HepG2 (cell line): ENCODE data around the gene SLC26A4. TPM values are rescaled to one million over a fixed set of nuclear protein-coding genes. Genes with fewer than 3 reads are reported as not detected.
A peak's percentile ranks its signal among the peaks of the same experiment; 100 is the strongest.

Source experiments
- ATAC-seq: fragments of 200-7000 bp; cut with Tn5 transposase; 3 replicates; pipeline ENCODE4 v1.9.1; 2020; ENCODE audit warnings: mild to moderate bottlenecking, moderate library complexity
- BruUV-seq: library from RNA; stranded (reverse); fragments of 400-500 nt; replicated peaks from 2 replicates; lab custom pipeline; 2021; lab: Mats Ljungman, UMichigan
- CTCF ChIA-PET: fragments of 300-600 bp; formaldehyde crosslinking; extraction: SDS; loops from one replicate; lab custom pipeline; 2021; ENCODE audit warnings: low total read pairs, inconsistent platforms, low intra/inter-chr PET ratio; lab: Yijun Ruan, JAX
- POLR2A ChIA-PET: fragments of 350-600 bp; sonication (Branson Sonifier 250); formaldehyde crosslinking; loops from one replicate; lab custom pipeline; 2020; ENCODE audit warnings: antibody characterized with exemption, inconsistent platforms; lab: Yijun Ruan, JAX
- DNase-seq: peaks from one replicate; pipeline ENCODE4 v3.0.0-alpha.2; 2015; ENCODE audit warnings: low spot score
- FAIRE-seq: peaks from 3 replicates; lab custom pipeline; 2011; peaks lifted over from hg19 to GRCh38; lab: Jason Lieb, UNC
- H2AFZ ChIP-seq: one replicate; pipeline ENCODE4 v1.6.1; 2011; ENCODE audit warnings: low read length, inconsistent platforms
- H3K27ac ChIP-seq: fragments of 300-600 bp; 3 replicates; pipeline ENCODE4 v1.8.0; 2011; ENCODE audit warnings: mixed run types, mild to moderate bottlenecking, mixed read lengths, low read length, inconsistent platforms; ENCODE audit not compliant: insufficient read depth; ENCODE audit errors: extremely low read length
- H3K27me3 ChIP-seq, 2 experiments: fragments of 200-600 bp in 1 of 2; 2 replicates in 1 of 2; 3 replicates in 1 of 2; pipeline versions ENCODE4 v1.6.0 to v1.8.0; 2011; ENCODE audit warnings: low read length in 2 of 2, mild to moderate bottlenecking in 2 of 2, moderate library complexity in 2 of 2, inconsistent platforms in 1 of 2; ENCODE audit not compliant: insufficient read depth in 2 of 2, control insufficient read depth in 1 of 2
- H3K36me3 ChIP-seq, 2 experiments: fragments of 200-600 bp in 1 of 2; replicated peaks in 1 of 2; 2 replicates in 1 of 2; 3 replicates in 1 of 2; pipeline versions ENCODE4 v1.5.1 to v1.8.0; 2011; ENCODE audit warnings: low read length in 2 of 2, inconsistent platforms in 1 of 2; ENCODE audit not compliant: insufficient read depth in 2 of 2, control insufficient read depth in 1 of 2
- H3K4me1 ChIP-seq: 2 replicates; pipeline ENCODE4 v1.5.1; 2012; ENCODE audit warnings: low read length, inconsistent platforms; ENCODE audit not compliant: insufficient read depth
- H3K4me2 ChIP-seq: 2 replicates; pipeline ENCODE4 v1.6.0; 2011; ENCODE audit warnings: low read depth, low read length, inconsistent platforms
- H3K4me3 ChIP-seq, 3 experiments: fragments of 200-600 bp in 1 of 3; sonication (generic), shearing (Covaris generic) in 1 of 3; replicated peaks in 1 of 3; 2 replicates each; pipeline ENCODE4 v1.5.1; 2011 to 2016; ENCODE audit warnings: low read length in 3 of 3, inconsistent platforms in 2 of 3, low read depth in 2 of 3, mild to moderate bottlenecking in 2 of 3, control low read depth in 1 of 3, mixed read lengths in 1 of 3; ENCODE audit not compliant: insufficient read depth in 1 of 3
- H3K79me2 ChIP-seq: one replicate; pipeline ENCODE4 v1.6.1; 2011; ENCODE audit warnings: low read length, inconsistent platforms; ENCODE audit not compliant: insufficient read depth
- H3K9ac ChIP-seq: 2 replicates; pipeline ENCODE4 v1.6.0; 2011; ENCODE audit warnings: mild to moderate bottlenecking, low read depth, low read length, inconsistent platforms; ENCODE audit not compliant: insufficient read depth
- H3K9me3 ChIP-seq: 2 replicates; pipeline ENCODE4 v1.5.1; 2012; ENCODE audit warnings: mild to moderate bottlenecking, low read length
- H4K20me1 ChIP-seq: 2 replicates; pipeline ENCODE4 v1.6.0; 2011; ENCODE audit warnings: inconsistent platforms, mild to moderate bottlenecking, low read length, moderate library complexity; ENCODE audit not compliant: insufficient read depth
- FOXO4 ChIP-seq: sonication (generic); formaldehyde crosslinking; conservative IDR thresholded peaks from 2 replicates; pipeline ENCODE4 v1.8.1; 2023; ENCODE audit warnings: missing genetic modification reagents
- KMT2B ChIP-seq: IDR thresholded peaks from 2 replicates; pipeline ENCODE4 v1.6.1; 2016; ENCODE audit warnings: missing genetic modification reagents, missing compliant biosample characterization
- MAFF ChIP-seq: IDR thresholded peaks from 2 replicates; pipeline ENCODE4 v1.6.1; 2011; ENCODE audit warnings: low read depth, low read length, improper control_type of control experiment
- MAFK ChIP-seq, 2 experiments: IDR thresholded peaks in 1 of 2; conservative IDR thresholded peaks in 1 of 2; 2 replicates each; pipeline ENCODE4 v1.6.1; 2011; ENCODE audit warnings: improper control_type of control experiment in 2 of 2, low read length in 2 of 2
- NR0B2 ChIP-seq: sonication (generic); formaldehyde crosslinking; IDR thresholded peaks from 2 replicates; pipeline ENCODE4 v1.4.0; 2020; ENCODE audit warnings: mild to moderate bottlenecking, missing genetic modification reagents
- SNAI1 ChIP-seq: sonication (generic); formaldehyde crosslinking; IDR thresholded peaks from 2 replicates; pipeline ENCODE4 v1.5.0; 2020; ENCODE audit warnings: mild to moderate bottlenecking, missing genetic modification reagents, borderline replicate concordance
- THRA ChIP-seq: sonication (generic); formaldehyde crosslinking; IDR thresholded peaks from 2 replicates; pipeline ENCODE4 v1.4.0; 2020; ENCODE audit warnings: missing genetic modification reagents, borderline replicate concordance
- ZNF234 ChIP-seq: sonication (generic); formaldehyde crosslinking; conservative IDR thresholded peaks from 2 replicates; pipeline ENCODE4 v1.5.1; 2020; ENCODE audit warnings: mild to moderate bottlenecking, missing genetic modification reagents
- ZNF292 ChIP-seq: sonication (generic); formaldehyde crosslinking; IDR thresholded peaks from 2 replicates; pipeline ENCODE4 v1.8.1; 2022; ENCODE audit warnings: mild to moderate bottlenecking, low read depth, missing genetic modification reagents, borderline replicate concordance
- ZNF549 ChIP-seq: sonication (generic); formaldehyde crosslinking; IDR thresholded peaks from 2 replicates; pipeline ENCODE4 v1.5.0; 2020; ENCODE audit warnings: missing genetic modification reagents
- ZSCAN12 ChIP-seq: sonication (generic); formaldehyde crosslinking; IDR thresholded peaks from 2 replicates; pipeline ENCODE4 v1.9.0; 2021; ENCODE audit warnings: mild to moderate bottlenecking, missing genetic modification reagents
- WGBS: methylation state at CpG from one replicate; pipeline ENCODE4 v1.1.6; 2017; ENCODE audit warnings: low lambda C conversion rate; 5-methylcytosine and 5-hydroxymethylcytosine counted together
- in situ Hi-C: cut with HindIII; loops from 2 replicates; pipeline ENCODE4 v1.10.0; 2017; ENCODE audit warnings: low pct_unique_long_range_greater_than_20kb; ENCODE audit not compliant: extremely low pct_ligation_motif_present
- intact Hi-C: fragments of 100-400 bp; cut with micrococcal nuclease; formaldehyde crosslinking; loops from one replicate; pipeline ENCODE4 v1.10.0; 2022; ENCODE audit not compliant: unreplicated experiment
- polyA plus RNA-seq, 8 experiments: library from polyadenylated mRNA; depleted of rRNA in 3 of 8; stranded (reverse) in 7 of 8; unstranded in 1 of 8; fragments of >200 nt; fragmentation: Illumina TruSeq in 4 of 8; extraction: Trizol in 4 of 8; gene quantifications; 2 replicates each; pipeline versions ENCODE4 v1.2.1 to v1.2.3, GENCODE V29; 2011 to 2016; ENCODE audit warnings: low read depth in 4 of 8, missing spikeins in 1 of 8, mixed read lengths in 1 of 8; ENCODE audit not compliant: insufficient read depth in 1 of 8
- total RNA-seq, 5 experiments: library from RNA; depleted of rRNA; stranded (reverse); fragments of >200 nt; fragmentation: Illumina TruSeq; extraction: Trizol; gene quantifications; 2 replicates each; pipeline ENCODE4 v1.2.3, GENCODE V29; 2016; ENCODE audit warnings: low read depth in 1 of 5

The SLC26A4 gene
- total and polyA plus RNA-seq, 2 of the 13 experiments (the other 11 are each of a cell fraction or from before 2014, with no cell fraction given), result 0.08 to 0.11 TPM

GRCh38 chr7:107613439-107613838 is 47.2 kb upstream of the SLC26A4 start:
- no peaks in the 10 kb centered on the region for H3K79me2 ChIP-seq
- TF ChIP-seq MAFK (conservative IDR thresholded peaks at IDR 0.05 in 1 of 2, IDR thresholded peaks at IDR 0.05 in 1 of 2; ENCODE audit: low read length in 2 of 2) (peak in 1 of 2 experiments; percentile 61; a peak in 3 of 4 replicates), ZSCAN12 (CRISPR knock-in tag) (no peak), MAFF (0 out of 2 replicates have a peak, but pooled peaks have one; percentile 39)
- TF ChIP-seq, all 625 proteins: peak for 2
- BruUV-seq, result no TSS peak
- Histone ChIP-seq H3K4me3 (no peak overlapping the region), H2AFZ (no peak overlapping the region), H3K9me3 (no peaks in the 10 kb centered on the region), H3K36me3 (peaks cover 4 to 12% of the 10 kb centered on the region in 2 experiments; a peak in 4 of 5 replicates), H4K20me1 (no peaks in the 10 kb centered on the region), H3K27ac (no peak overlapping the region), H3K4me2 (no peak overlapping the region), H3K27me3 (no peaks in the 10 kb centered on the region), H3K4me1 (no peaks in the 10 kb centered on the region), H3K9ac (no peak overlapping the region)
- intact Hi-C loops, result no loop called here
- ChIA-PET CTCF (no interaction called here), POLR2A (no interaction called here)
- 65% methylated on average over 1 of the region's 1 CpG for WGBS
- no peak for ATAC-seq
- no peak for FAIRE-seq
- DNase-seq, result no peak
- in situ Hi-C loops, result no loop called here

- DNase-seq (no peak), FAIRE-seq (no peak), ATAC-seq (no peak)
- CTCF ChIA-PET, result no interaction called here
- Histone ChIP-seq H3K4me1 (no peaks in the 10 kb centered on the region), H3K9me3 (no peaks in the 10 kb centered on the region), H3K36me3 (peaks cover 4 to 12% of the 10 kb centered on the region in 2 experiments; a peak in 4 of 5 replicates), H3K4me3 (no peak overlapping the region), H3K79me2 (no peaks in the 10 kb centered on the region), H3K9ac (no peak overlapping the region), H3K27ac (no peak overlapping the region), H3K4me2 (no peak overlapping the region), H2AFZ (no peak overlapping the region), H3K27me3 (no peaks in the 10 kb centered on the region), H4K20me1 (no peaks in the 10 kb centered on the region)
- TF ChIP-seq SNAI1 (CRISPR knock-in tag) (no peak), ZNF234 (CRISPR knock-in tag) (no peak), ZNF549 (CRISPR knock-in tag) (no peak), THRA (CRISPR knock-in tag) (no peak), FOXO4 (CRISPR knock-in tag) (no peak), KMT2B (no peak), ZNF292 (CRISPR knock-in tag) (no peak), NR0B2 (no peak)
- in situ Hi-C loops (no loop called here), intact Hi-C loops (no loop called here)
- POLR2A ChIA-PET, result no interaction called here
- no TSS peak for BruUV-seq
Observed at GRCh38 chr7:107613948-107614347, 46.7 kb upstream of the SLC26A4 start.
